ENCODE measurements around the gene FMN1. TPM values are rescaled to one million over a fixed set of nuclear protein-coding genes. Genes with fewer than 3 reads are reported as not detected.

Gene FMN1
- total and polyA plus RNA-seq, 7 donors = 3.0 to 19.9 (median 6.7) TPM

DNA sequence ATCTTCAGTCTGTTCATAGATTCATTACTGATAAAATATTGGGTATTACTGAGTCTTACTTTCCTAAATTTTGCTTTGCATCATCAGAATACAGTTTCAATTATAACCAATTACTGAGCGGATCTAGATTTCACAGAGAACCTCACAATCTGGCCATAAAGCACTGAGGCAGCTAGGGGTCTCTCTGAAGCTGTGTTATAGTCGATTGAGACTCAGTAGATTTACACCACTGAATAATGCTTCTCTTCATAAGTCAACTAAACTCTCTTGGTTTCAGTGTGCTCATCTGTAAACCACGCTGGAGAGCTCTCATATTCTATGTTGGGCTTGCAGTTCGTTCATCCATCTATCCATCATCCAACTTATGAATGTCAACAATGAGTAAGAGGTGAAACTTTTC lies 296.1 kb downstream of the FMN1 start:
- Histone ChIP-seq H3K27ac (no peak overlapping the region), H3K9me3 (no peaks in the 10 kb centered on the region), H3K4me3 (no peak overlapping the region), H3K27me3 (no peaks in the 10 kb centered on the region), H3K36me3 (no peaks in the 10 kb centered on the region), H3K4me1 (no peaks in the 10 kb centered on the region)
- DNase-seq = no peak
- intact Hi-C loops (cut with DNase I) = no loop called here
- 87 to 89% methylated on average over 4 of the region's 4 CpGs for WGBS, 2 donors
- TF ChIP-seq POLR2AphosphoS5 (IDR thresholded peaks at IDR 0.05) (no peak), POLR2A (IDR thresholded peaks at IDR 0.05) (no peak), CTCF (IDR thresholded peaks at IDR 0.05) (no peak), EP300 (IDR thresholded peaks at IDR 0.05) (no peak)

DNA sequence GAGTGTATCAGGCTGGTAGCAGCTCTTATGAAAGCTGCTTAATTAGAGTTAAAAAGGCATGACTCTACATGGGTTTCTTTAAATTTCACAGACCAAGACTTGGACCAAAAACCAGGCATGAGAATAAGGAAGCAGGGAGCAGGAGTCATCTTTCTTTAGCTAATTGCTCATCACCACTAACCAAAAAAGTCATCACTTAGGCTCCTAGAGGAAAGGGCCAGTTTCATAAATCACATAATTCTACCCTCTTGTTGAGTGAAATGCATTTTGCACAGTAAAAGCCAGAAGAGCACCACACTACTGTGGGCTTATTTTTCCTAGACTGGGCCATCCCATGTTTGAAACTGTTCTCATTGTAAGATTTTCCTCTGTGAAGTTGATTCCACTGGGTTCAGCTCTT lies 301.1 kb downstream of the FMN1 start:
- intact Hi-C loops (cut with DNase I) = no loop called here

DNA sequence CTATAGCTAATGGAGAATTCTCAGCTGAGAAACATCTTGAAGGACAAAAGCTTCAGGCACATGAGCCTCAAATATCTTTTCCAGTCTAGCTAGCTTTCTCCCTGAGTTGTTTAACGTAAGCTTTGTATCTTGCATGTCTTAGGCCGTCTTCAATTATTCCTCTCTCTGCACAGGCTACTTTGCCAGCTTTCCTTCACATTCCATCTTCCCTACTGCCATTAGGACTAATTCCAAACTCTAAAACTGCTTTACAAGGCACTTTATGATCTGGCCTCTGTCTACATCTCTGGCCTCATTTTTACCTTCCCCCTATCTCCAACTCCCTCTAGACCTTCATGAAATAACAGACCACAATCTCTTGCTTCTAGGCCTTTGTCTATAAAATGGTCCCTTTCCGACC lies 305.3 kb downstream of the FMN1 start:
- no peak for TF ChIP-seq CTCF (IDR thresholded peaks at IDR 0.05)
- peak in 1 of 4 donors; percentile 55 for TF ChIP-seq POLR2AphosphoS5 (IDR thresholded peaks at IDR 0.05)
- Histone ChIP-seq H3K9me3 (peaks cover 0 to 6% (median 2%) of the 10 kb centered on the region in 4 donors), H3K27me3 (no peaks in the 10 kb centered on the region), H3K4me1 (peaks cover 0 to 55% (median 42%) of the 10 kb centered on the region in 4 donors), H3K4me3 (no peak overlapping the region), H3K36me3 (no peaks in the 10 kb centered on the region), H3K27ac (peak overlapping the region in 3 of 4 donors; percentile 1 to 67 (median 54))
- no peak for DNase-seq
- WGBS, 2 donors = 90 to 95% methylated on average over 3 of the region's 3 CpGs
- intact Hi-C loops (cut with DNase I) = no loop called here

More for the DNA sequence above, 301.1 kb downstream of the FMN1 start:
- no peak for DNase-seq
- H3K27ac ChIP-seq = no peak overlapping the region
- no peak overlapping the region for H3K4me3 ChIP-seq
- TF ChIP-seq POLR2A (IDR thresholded peaks at IDR 0.05) = no peak
- TF ChIP-seq EP300 (IDR thresholded peaks at IDR 0.05) = no peak
- TF ChIP-seq CTCF (IDR thresholded peaks at IDR 0.05) = no peak
- no peak for TF ChIP-seq POLR2AphosphoS5 (IDR thresholded peaks at IDR 0.05)
- no peaks in the 10 kb centered on the region for H3K36me3 ChIP-seq
- no peaks in the 10 kb centered on the region for H3K27me3 ChIP-seq
- peaks cover 0 to 15% (median 12%) of the 10 kb centered on the region in 4 donors for H3K4me1 ChIP-seq
- H3K9me3 ChIP-seq = peaks cover 0 to 6% (median 2%) of the 10 kb centered on the region in 4 donors

- peaks cover 0 to 63% (median 44%) of the 10 kb centered on the region in 4 donors for H3K4me1 ChIP-seq
- 87 to 92% methylated on average over 3 of the region's 3 CpGs for WGBS, 2 donors
Measured at GRCh38 chr15:32888221-32888761, 306.2 kb downstream of the FMN1 start.

More at GRCh38 chr15:32888221-32888761, 306.2 kb downstream of the FMN1 start:
- no peak for TF ChIP-seq POLR2AphosphoS5 (IDR thresholded peaks at IDR 0.05)
- TF ChIP-seq EP300 (IDR thresholded peaks at IDR 0.05) = no peak
- TF ChIP-seq CTCF (IDR thresholded peaks at IDR 0.05) = no peak
- no peak for TF ChIP-seq POLR2A (IDR thresholded peaks at IDR 0.05)
- Histone ChIP-seq H3K27me3 (no peaks in the 10 kb centered on the region), H3K27ac (peak overlapping the region in 3 of 4 donors; percentile 54 to 80 (median 67)), H3K36me3 (no peaks in the 10 kb centered on the region), H3K4me3 (no peak overlapping the region), H3K9me3 (peaks cover 0 to 6% (median 2%) of the 10 kb centered on the region in 4 donors)
- no peak for DNase-seq
- intact Hi-C loops (cut with DNase I) = no loop called here
